Neuronal stem cell (in vitro differentiated cells): ENCODE data around the gene CDC40.

ENCODE experiments used
- DNase-seq: peaks from one replicate; pipeline ENCODE4 v3.0.0-alpha.2; 2013; ENCODE audit warnings: low spot score
- H2AFZ ChIP-seq: one replicate; pipeline ENCODE4 v1.6.1; 2013; ENCODE audit warnings: mild to moderate bottlenecking, low read length, inconsistent platforms
- H2AK5ac ChIP-seq: 2 replicates; pipeline ENCODE4 v1.6.1; 2013; ENCODE audit warnings: low read depth, mild to moderate bottlenecking, inconsistent platforms, low read length, moderate library complexity, mixed read lengths
- H2BK120ac ChIP-seq: 2 replicates; pipeline ENCODE4 v1.6.1; 2013; ENCODE audit warnings: low read depth, mild to moderate bottlenecking, inconsistent platforms, low read length, moderate library complexity, mixed read lengths
- H2BK12ac ChIP-seq: one replicate; pipeline ENCODE4 v1.6.1; 2013; ENCODE audit warnings: low read length, inconsistent platforms
- H2BK15ac ChIP-seq: 2 replicates; pipeline ENCODE4 v1.6.1; 2013; ENCODE audit warnings: mild to moderate bottlenecking, low read length, inconsistent platforms, mixed read lengths
- H2BK5ac ChIP-seq: one replicate; pipeline ENCODE4 v1.6.1; 2013; ENCODE audit warnings: inconsistent platforms, mild to moderate bottlenecking, low read length, moderate library complexity
- H3K14ac ChIP-seq: one replicate; pipeline ENCODE4 v1.6.1; 2013; ENCODE audit warnings: low read length, inconsistent platforms
- H3K18ac ChIP-seq: 2 replicates; pipeline ENCODE4 v1.6.1; 2013; ENCODE audit warnings: low read length, inconsistent platforms
- H3K23ac ChIP-seq: 2 replicates; pipeline ENCODE4 v1.6.1; 2013; ENCODE audit warnings: low read depth, mild to moderate bottlenecking, mixed read lengths, low read length, inconsistent platforms; ENCODE audit not compliant: poor library complexity
- H3K27ac ChIP-seq: replicated peaks from 3 replicates; pipeline ENCODE4 v1.5.1; 2013; ENCODE audit warnings: low read length, inconsistent platforms
- H3K27me3 ChIP-seq, 3 experiments: 2 replicates each; pipeline ENCODE4 v1.6.1; 2013; ENCODE audit warnings: low read length in 3 of 3, mild to moderate bottlenecking in 2 of 3, inconsistent platforms in 1 of 3, low read depth in 1 of 3, mixed read lengths in 1 of 3, moderate library complexity in 1 of 3; ENCODE audit not compliant: control insufficient read depth in 3 of 3, insufficient read depth in 3 of 3
- H3K36me3 ChIP-seq, 2 donors: replicated peaks in 1 of 2; 2 replicates each; pipeline ENCODE4 v1.6.1; 2013; ENCODE audit warnings: low read length in 2 of 2; ENCODE audit not compliant: control insufficient read depth in 2 of 2, insufficient read depth in 2 of 2
- H3K4ac ChIP-seq: 2 replicates; pipeline ENCODE4 v1.6.1; 2013; ENCODE audit warnings: inconsistent platforms, mild to moderate bottlenecking, low read length, moderate library complexity
- H3K4me1 ChIP-seq, 2 donors: 1 replicate in 1 of 2; 2 replicates in 1 of 2; pipeline ENCODE4 v1.6.1; 2013; ENCODE audit warnings: low read length in 2 of 2, low read depth in 1 of 2; ENCODE audit not compliant: control insufficient read depth in 2 of 2, insufficient read depth in 1 of 2
- H3K4me2 ChIP-seq: one replicate; pipeline ENCODE4 v1.6.1; 2013; ENCODE audit warnings: mild to moderate bottlenecking, low read length, inconsistent platforms; ENCODE audit not compliant: insufficient read depth, poor library complexity, severe bottlenecking
- H3K4me3 ChIP-seq, 2 donors: 2 replicates each; pipeline ENCODE4 v1.5.1; 2013; ENCODE audit warnings: low read length in 2 of 2, mild to moderate bottlenecking in 2 of 2, inconsistent platforms in 1 of 2, moderate library complexity in 1 of 2
- H3K79me1 ChIP-seq: one replicate; pipeline ENCODE4 v1.6.1; 2013; ENCODE audit warnings: low read depth, mild to moderate bottlenecking, inconsistent platforms, low read length, moderate library complexity
- H3K9ac ChIP-seq: one replicate; pipeline ENCODE4 v1.6.1; 2013; ENCODE audit warnings: mild to moderate bottlenecking, low read depth, low read length, inconsistent platforms; ENCODE audit not compliant: poor library complexity
- H3K9me3 ChIP-seq, 2 donors: replicated peaks in 1 of 2; 2 replicates each; pipeline versions ENCODE3 to v1.6.1; 2013; ENCODE audit warnings: low read length in 2 of 2, mild to moderate bottlenecking in 2 of 2, inconsistent platforms in 1 of 2, low read depth in 1 of 2, mixed read lengths in 1 of 2, moderate library complexity in 1 of 2; ENCODE audit not compliant: control insufficient read depth in 2 of 2, insufficient read depth in 1 of 2
- H4K8ac ChIP-seq: one replicate; pipeline ENCODE4 v1.6.1; 2013; ENCODE audit warnings: low read depth, mild to moderate bottlenecking, inconsistent platforms, low read length, moderate library complexity
- H4K91ac ChIP-seq: one replicate; pipeline ENCODE4 v1.6.1; 2013; ENCODE audit warnings: low read length, low read depth, mild to moderate bottlenecking, inconsistent platforms; ENCODE audit not compliant: poor library complexity
- WGBS, 2 donors: extraction: QIAGEN DNeasy Blood & Tissue Kit; methylation state at CpG; one replicate each; pipeline ENCODE4 v1.1.7; 2013; ENCODE audit warnings: missing lambda C conversion rate in 2 of 2, mixed read lengths in 1 of 2; ENCODE audit not compliant: insufficient read length in 2 of 2, insufficient replicate concordance in 1 of 2; ENCODE audit errors: extremely low coverage in 2 of 2; 5-methylcytosine and 5-hydroxymethylcytosine counted together

CDC40 gene

DNA sequence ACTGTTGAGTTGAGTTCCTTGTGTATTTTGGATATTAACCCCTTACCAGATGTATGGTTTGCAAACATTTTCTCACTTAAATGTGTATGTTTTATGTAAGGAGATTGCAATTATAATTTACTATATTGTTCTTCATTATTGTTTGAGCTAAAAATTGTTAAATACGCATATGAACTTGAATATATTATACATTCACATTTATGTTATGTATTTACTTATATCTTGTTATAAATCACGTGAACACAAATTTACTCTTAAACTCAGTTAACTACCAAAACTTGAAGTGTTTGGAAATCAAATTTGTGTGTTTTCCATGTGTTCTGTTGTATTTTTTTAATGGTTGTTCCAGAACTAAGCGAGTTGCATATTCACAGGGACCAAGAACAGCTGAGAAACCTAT lies 18.3 kb downstream of the CDC40 start:
- no peak overlapping the region for H2BK15ac ChIP-seq
- WGBS, 2 donors = no CpG with 5 or more reads among the region's 3 CpGs
- H3K4me2 ChIP-seq = no peak overlapping the region
- H3K18ac ChIP-seq = no peak overlapping the region
- no peak overlapping the region for H4K8ac ChIP-seq
- H3K4ac ChIP-seq = no peak overlapping the region
- H3K9me3 ChIP-seq = no peaks in the 10 kb centered on the region
- no peak overlapping the region for H2BK5ac ChIP-seq
- no peak overlapping the region for H3K4me3 ChIP-seq
- H2BK120ac ChIP-seq = no peak overlapping the region
- no peak overlapping the region for H3K14ac ChIP-seq
- H3K23ac ChIP-seq = no peak overlapping the region
- H3K9ac ChIP-seq = no peak overlapping the region
- H4K91ac ChIP-seq = no peak overlapping the region
- H3K79me1 ChIP-seq = no peaks in the 10 kb centered on the region
- no peak overlapping the region for H2AK5ac ChIP-seq
- no peak for DNase-seq
- no peaks in the 10 kb centered on the region for H3K27me3 ChIP-seq
- H2AFZ ChIP-seq = no peak overlapping the region
- peaks cover 0 to 3% of the 10 kb centered on the region in 2 donors for H3K4me1 ChIP-seq
- H3K36me3 ChIP-seq = peaks cover 0 to 23% of the 10 kb centered on the region in 2 donors
- no peak overlapping the region for H2BK12ac ChIP-seq
- no peak overlapping the region for H3K27ac ChIP-seq

DNA sequence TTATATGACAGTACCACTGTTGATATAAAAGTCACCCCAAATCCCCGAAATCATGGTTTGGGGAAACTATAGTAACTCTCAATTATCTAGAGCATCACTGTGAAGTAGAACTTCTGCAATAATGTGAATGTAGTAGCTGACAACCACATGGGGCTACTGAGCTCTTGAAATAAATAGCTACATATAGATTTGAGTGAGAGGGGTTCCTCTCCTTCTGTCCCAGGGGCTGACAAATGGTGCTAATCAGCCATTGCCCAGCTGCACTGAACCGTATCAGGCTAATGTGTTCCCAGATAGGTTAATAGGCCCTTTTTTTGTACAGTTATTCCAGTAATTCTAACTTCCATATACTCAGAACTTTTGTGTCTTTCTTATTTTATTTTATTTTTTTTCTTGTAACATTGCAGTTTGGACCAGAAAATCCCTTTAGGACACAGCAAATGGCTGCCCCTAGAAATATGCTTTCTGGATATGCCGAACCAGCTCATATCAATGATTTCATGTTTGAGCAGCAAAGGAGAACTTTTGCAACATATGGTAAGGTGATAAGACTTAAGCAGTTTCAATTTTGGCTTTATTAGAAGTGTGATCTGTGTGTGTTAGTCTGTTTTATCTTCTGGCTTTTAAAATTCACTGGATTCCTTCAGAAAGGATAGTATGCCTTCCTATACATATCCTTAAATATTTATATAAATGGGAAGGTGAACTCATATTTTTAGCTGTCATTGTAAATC lies 21.1 kb downstream of the CDC40 start:
- no peak overlapping the region for H3K9ac ChIP-seq
- H3K4me1 ChIP-seq = peaks cover 0 to 3% of the 10 kb centered on the region in 2 donors
- H2BK15ac ChIP-seq = no peak overlapping the region
- H3K4me3 ChIP-seq = no peak overlapping the region
- no peak overlapping the region for H3K23ac ChIP-seq
- no peak overlapping the region for H2BK120ac ChIP-seq
- no peak overlapping the region for H3K27ac ChIP-seq
- no peak overlapping the region for H3K4me2 ChIP-seq
- no peak overlapping the region for H3K4ac ChIP-seq
- no peaks in the 10 kb centered on the region for H3K27me3 ChIP-seq
- no peak overlapping the region for H2BK12ac ChIP-seq
- H2BK5ac ChIP-seq = no peak overlapping the region
- H4K91ac ChIP-seq = no peak overlapping the region
- no CpG with 5 or more reads among the region's 3 CpGs for WGBS, 2 donors
- H3K18ac ChIP-seq = no peak overlapping the region
- no peaks in the 10 kb centered on the region for H3K79me1 ChIP-seq
- H2AFZ ChIP-seq = no peak overlapping the region
- no peak overlapping the region for H2AK5ac ChIP-seq
- peaks cover 0 to 12% of the 10 kb centered on the region in 2 donors for H3K36me3 ChIP-seq
- H3K9me3 ChIP-seq = no peaks in the 10 kb centered on the region
- no peak for DNase-seq
- no peak overlapping the region for H4K8ac ChIP-seq
- no peak overlapping the region for H3K14ac ChIP-seq

DNA sequence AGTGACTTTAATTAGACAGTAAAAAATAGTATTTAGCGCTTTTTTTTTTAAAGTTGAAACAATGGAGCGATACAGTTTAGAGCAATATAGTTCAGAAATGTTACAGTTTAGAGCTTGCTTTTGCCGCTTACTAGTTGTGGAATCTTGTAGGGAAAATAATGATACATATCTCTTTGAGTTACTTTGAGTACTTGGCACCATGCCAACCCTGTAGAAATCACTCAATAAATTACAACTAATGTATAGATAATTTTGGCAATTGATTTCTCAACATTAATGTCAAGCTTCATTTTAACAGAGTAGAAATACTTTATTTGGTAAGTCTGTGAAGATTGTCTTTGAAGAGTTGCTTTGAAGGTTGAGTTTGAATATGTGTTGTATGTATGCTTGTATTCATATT lies 27.4 kb downstream of the CDC40 start:
- no peak for DNase-seq
- WGBS, 2 donors = no CpG with 5 or more reads among the region's 3 CpGs
- Histone ChIP-seq H2BK5ac (no peak overlapping the region), H2BK15ac (no peak overlapping the region), H2AFZ (no peak overlapping the region), H3K4ac (no peak overlapping the region), H3K4me1 (no peaks in the 10 kb centered on the region), H3K4me3 (no peak overlapping the region), H3K18ac (no peak overlapping the region), H3K4me2 (no peak overlapping the region), H4K91ac (no peak overlapping the region), H2BK12ac (no peak overlapping the region), H3K27ac (no peak overlapping the region), H3K23ac (no peak overlapping the region), H3K14ac (no peak overlapping the region), H2AK5ac (no peak overlapping the region), H3K36me3 (peaks cover 5 to 62% of the 10 kb centered on the region in 2 donors), H3K79me1 (no peaks in the 10 kb centered on the region), H3K27me3 (no peaks in the 10 kb centered on the region), H2BK120ac (no peak overlapping the region), H4K8ac (no peak overlapping the region), H3K9ac (no peak overlapping the region), H3K9me3 (peaks cover 0 to 2% of the 10 kb centered on the region in 2 donors)

DNA sequence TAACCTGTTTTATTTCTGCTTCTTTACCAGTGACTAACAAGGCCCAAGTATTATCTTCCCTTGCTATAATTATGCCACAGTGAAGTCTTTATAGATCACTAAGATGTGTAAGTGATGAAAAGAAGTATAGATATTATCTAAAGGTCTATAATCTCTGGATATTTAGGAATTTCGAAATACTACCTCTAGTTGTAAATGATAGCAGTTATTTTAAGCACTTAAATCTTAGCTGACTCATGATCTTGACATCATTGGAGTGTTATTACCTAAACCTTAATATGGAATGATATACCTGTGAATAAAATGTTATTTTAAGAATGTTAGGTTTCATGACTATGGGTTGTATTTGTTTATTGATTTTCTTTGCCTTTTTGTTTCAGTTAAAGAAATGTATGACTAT lies 31.5 kb downstream of the CDC40 start:
- Histone ChIP-seq H3K4me1 (no peaks in the 10 kb centered on the region), H3K27me3 (no peaks in the 10 kb centered on the region), H2BK120ac (no peak overlapping the region), H3K14ac (no peak overlapping the region), H3K4ac (no peak overlapping the region), H2BK5ac (no peak overlapping the region), H3K23ac (no peak overlapping the region), H3K4me2 (no peak overlapping the region), H3K36me3 (peaks cover 5 to 94% of the 10 kb centered on the region in 2 donors), H2BK15ac (no peak overlapping the region), H3K4me3 (no peak overlapping the region), H3K27ac (no peak overlapping the region), H3K9ac (no peak overlapping the region), H3K79me1 (no peaks in the 10 kb centered on the region), H2AFZ (no peak overlapping the region), H4K91ac (no peak overlapping the region), H2AK5ac (no peak overlapping the region), H3K18ac (no peak overlapping the region), H2BK12ac (no peak overlapping the region), H3K9me3 (peaks cover 0 to 2% of the 10 kb centered on the region in 2 donors), H4K8ac (no peak overlapping the region)
- no peak for DNase-seq
- no CpG with 5 or more reads among the region's 1 CpG for WGBS, 2 donors
